GM23338 (cell line): Measurements from ENCODE around the gene ANXA2R. TPM values are rescaled to one million over a fixed set of nuclear protein-coding genes. Genes with fewer than 3 reads are reported as not detected.

Source experiments
- ATAC-seq: fragments of 200-7000 bp; cut with Tn5 transposase; 3 replicates; pipeline ENCODE4 v1.9.1; 2020
- DNase-seq: peaks from one replicate; pipeline ENCODE4 v3.0.0-alpha.2; 2015; ENCODE audit warnings: low spot score
- H2AFZ ChIP-seq: fragments of 200-600 bp; sonication (generic); 2 replicates; pipeline ENCODE4 v1.8.0; 2016; ENCODE audit warnings: antibody characterized with exemption, mild to moderate bottlenecking, moderate library complexity
- H3F3A ChIP-seq: fragments of 200-600 bp; sonication (generic); replicated peaks from 2 replicates; pipeline ENCODE4 v1.8.0; 2017; ENCODE audit warnings: antibody characterized with exemption, mixed run types, low read depth
- H3K27ac ChIP-seq: fragments of 200-600 bp; sonication (generic); 2 replicates; pipeline ENCODE4 v1.6.1; 2016; ENCODE audit warnings: low read depth
- H3K27me3 ChIP-seq: fragments of 200-600 bp; sonication (generic); 2 replicates; pipeline ENCODE4 v1.8.0; 2016; ENCODE audit warnings: mild to moderate bottlenecking, mixed run types, moderate library complexity; ENCODE audit not compliant: insufficient read depth
- H3K36me3 ChIP-seq: fragments of 200-600 bp; sonication (generic); 2 replicates; pipeline ENCODE4 v1.8.0; 2016; ENCODE audit warnings: mild to moderate bottlenecking; ENCODE audit not compliant: insufficient read depth
- H3K4me1 ChIP-seq: fragments of 200-600 bp; sonication (generic); 2 replicates; pipeline ENCODE4 v1.8.0; 2016; ENCODE audit warnings: mild to moderate bottlenecking, moderate library complexity; ENCODE audit not compliant: insufficient read depth
- H3K4me2 ChIP-seq: fragments of 200-600 bp; sonication (generic); 2 replicates; pipeline ENCODE4 v1.7.1; 2017; ENCODE audit warnings: mixed run types
- H3K4me3 ChIP-seq: fragments of 200-600 bp; sonication (generic); 2 replicates; pipeline ENCODE4 v1.6.1; 2016; ENCODE audit warnings: mixed run types
- H3K79me2 ChIP-seq: fragments of 200-600 bp; sonication (generic); replicated peaks from 2 replicates; pipeline ENCODE4 v1.8.0; 2017; ENCODE audit warnings: mild to moderate bottlenecking; ENCODE audit not compliant: insufficient read depth
- H3K9me2 ChIP-seq: fragments of 200-600 bp; sonication (generic); 2 replicates; pipeline ENCODE4 v1.8.0; 2017; ENCODE audit not compliant: insufficient read depth
- H4K20me1 ChIP-seq: fragments of 200-600 bp; sonication (generic); replicated peaks from 2 replicates; pipeline ENCODE4 v1.8.0; 2017; ENCODE audit warnings: mild to moderate bottlenecking; ENCODE audit not compliant: insufficient read depth
- H3K27ac Mint-ChIP-seq: 2 replicates; pipeline ENCODE4 v1.8.0; 2020; ENCODE audit warnings: inconsistent platforms, mild to moderate bottlenecking, moderate library complexity, mixed read lengths
- H3K27me3 Mint-ChIP-seq: 3 replicates; pipeline ENCODE4 v1.8.0; 2022; ENCODE audit warnings: low read depth, mild to moderate bottlenecking, moderate library complexity, mixed read lengths, inconsistent platforms; ENCODE audit not compliant: insufficient read depth, poor library complexity
- H3K36me3 Mint-ChIP-seq: 3 replicates; pipeline ENCODE4 v1.8.0; 2021; ENCODE audit warnings: low read depth, mild to moderate bottlenecking, inconsistent platforms, moderate library complexity, mixed read lengths
- H3K4me1 Mint-ChIP-seq: 3 replicates; pipeline ENCODE4 v1.8.0; 2020; ENCODE audit warnings: mild to moderate bottlenecking, inconsistent platforms, mixed read lengths
- H3K4me3 Mint-ChIP-seq: 3 replicates; pipeline ENCODE4 v1.8.0; 2021; ENCODE audit warnings: moderate library complexity, mild to moderate bottlenecking, inconsistent platforms, mixed read lengths
- H3K9me3 Mint-ChIP-seq: 3 replicates; pipeline ENCODE4 v1.8.0; 2020; ENCODE audit warnings: moderate library complexity, mild to moderate bottlenecking, inconsistent platforms, mixed read lengths
- ETS1 ChIP-seq: IDR thresholded peaks from 2 replicates; pipeline ENCODE4 v1.6.1; 2016; ENCODE audit warnings: antibody characterized with exemption
- EZH2 ChIP-seq: fragments of 200-600 bp; sonication (generic); IDR thresholded peaks from one replicate; pipeline ENCODE4 v1.8.0; 2017; ENCODE audit warnings: antibody characterized with exemption, mild to moderate bottlenecking, low read depth; ENCODE audit not compliant: unreplicated experiment
- JUNB ChIP-seq: IDR thresholded peaks from one replicate; pipeline ENCODE4 v1.6.1; 2016; ENCODE audit warnings: antibody characterized with exemption; ENCODE audit not compliant: unreplicated experiment
- NANOG ChIP-seq: IDR thresholded peaks from 2 replicates; pipeline ENCODE4 v1.6.1; 2016; ENCODE audit warnings: antibody characterized with exemption, borderline replicate concordance
- STAT1 ChIP-seq: IDR thresholded peaks from one replicate; pipeline ENCODE4 v1.6.1; 2016; ENCODE audit warnings: antibody characterized with exemption; ENCODE audit not compliant: unreplicated experiment
- ZNF462 ChIP-seq: fragments of 250-450 bp; sonication (Bioruptor Pico); IDR thresholded peaks from 2 replicates; pipeline ENCODE4 v1.5.0; 2020; ENCODE audit warnings: mild to moderate bottlenecking, moderate library complexity
- polyA plus RNA-seq: library from polyadenylated mRNA; unstranded; fragments of >200 nt; fragmentation: Nextera tagmentation; extraction: Ambion mirVana; gene quantifications from 2 replicates; pipeline ENCODE4 v1.2.1, GENCODE V29; 2016
- total RNA-seq: library from RNA; depleted of rRNA; stranded (reverse); fragments of >200 nt; shearing (Covaris generic); gene quantifications from 2 replicates; pipeline ENCODE4 v1.2.3, GENCODE V29; 2014
- TF ChIP-seq, protein P1 (sequence below), 2 experiments: fragments of 200-600 bp in 1 of 2; sonication (generic) in 1 of 2; conservative IDR thresholded peaks; 2 replicates each; pipeline versions ENCODE4 v1.5.1 to v1.6.1; 2016 to 2017; ENCODE audit warnings: antibody characterized with exemption in 2 of 2, low read depth in 2 of 2, mild to moderate bottlenecking in 2 of 2, moderate library complexity in 1 of 2

Gene ANXA2R
- total and polyA plus RNA-seq, 2 experiments from 2014 or later = 0.21 TPM; not detected in 1

DNA sequence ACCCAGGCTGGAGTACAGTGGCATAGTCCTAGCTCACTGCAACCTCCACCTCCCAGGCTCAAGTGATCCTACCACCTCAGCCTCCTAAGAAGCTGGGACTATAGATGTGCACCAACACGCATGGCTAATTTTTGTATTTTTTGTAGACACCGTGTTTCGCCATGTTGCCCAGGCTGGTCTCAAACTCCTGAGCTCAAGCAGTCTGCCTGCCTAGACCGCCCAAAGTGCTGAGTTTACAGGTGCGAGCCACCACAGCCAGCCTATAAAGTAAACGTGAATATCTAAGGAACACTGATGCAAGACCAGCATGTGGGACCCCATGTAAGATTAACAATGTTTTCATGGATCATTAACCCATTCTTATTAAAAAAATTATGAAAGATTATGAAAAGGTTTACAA, 15.9 kb downstream of the ANXA2R start (continued):
- TF ChIP-seq ZNF462 (CRISPR knock-in tag) (no peak), EZH2 (no peak), STAT1 (no peak), ETS1 (no peak), NANOG (no peak)

DNA sequence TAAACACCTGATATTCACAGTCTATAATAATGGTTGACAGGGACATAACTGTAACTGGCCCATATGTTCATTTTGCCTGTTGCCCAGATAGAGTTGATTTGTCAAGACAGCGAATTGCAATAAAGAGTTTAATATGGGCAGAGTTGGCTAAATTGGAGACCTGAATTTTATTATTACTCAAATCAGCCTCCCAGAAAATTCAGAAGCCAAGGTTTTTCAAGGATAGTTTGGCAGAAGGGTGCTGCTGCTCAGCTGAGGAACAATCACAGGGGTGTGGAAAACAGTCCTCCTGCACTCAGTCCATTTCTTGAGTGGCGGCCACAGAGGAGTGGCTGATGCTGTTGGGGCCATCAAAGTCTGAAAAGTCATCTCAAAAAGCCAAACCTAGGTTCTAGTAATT, 19.0 kb downstream of the ANXA2R start:
- Histone ChIP-seq H2AFZ (no peak overlapping the region), H3K9me2 (no peaks in the 10 kb centered on the region), H3K4me3 (no peak overlapping the region), H4K20me1 (peaks cover 18% of the 10 kb centered on the region), H3F3A (peaks cover 19% of the 10 kb centered on the region), H3K27ac (no peak overlapping the region), H3K4me1 (peaks cover 36% of the 10 kb centered on the region), H3K27me3 (peaks cover 100% of the 10 kb centered on the region), H3K36me3 (no peaks in the 10 kb centered on the region), H3K4me2 (no peak overlapping the region), H3K79me2 (no peaks in the 10 kb centered on the region)
- no peak overlapping the region for H3K27ac Mint-ChIP-seq
- no peak overlapping the region for H3K4me3 Mint-ChIP-seq
- peaks cover 95% of the 10 kb centered on the region for H3K27me3 Mint-ChIP-seq
- H3K9me3 Mint-ChIP-seq = peaks cover 3% of the 10 kb centered on the region; the same call in 2 of the 3 replicates
- no peak for DNase-seq
- ATAC-seq = no peak
- H3K4me1 Mint-ChIP-seq = peaks cover 43% of the 10 kb centered on the region
- no peaks in the 10 kb centered on the region for H3K36me3 Mint-ChIP-seq
- TF ChIP-seq JUNB (no peak), EZH2 (peak; percentile 54)
- TF ChIP-seq, protein P1, sequence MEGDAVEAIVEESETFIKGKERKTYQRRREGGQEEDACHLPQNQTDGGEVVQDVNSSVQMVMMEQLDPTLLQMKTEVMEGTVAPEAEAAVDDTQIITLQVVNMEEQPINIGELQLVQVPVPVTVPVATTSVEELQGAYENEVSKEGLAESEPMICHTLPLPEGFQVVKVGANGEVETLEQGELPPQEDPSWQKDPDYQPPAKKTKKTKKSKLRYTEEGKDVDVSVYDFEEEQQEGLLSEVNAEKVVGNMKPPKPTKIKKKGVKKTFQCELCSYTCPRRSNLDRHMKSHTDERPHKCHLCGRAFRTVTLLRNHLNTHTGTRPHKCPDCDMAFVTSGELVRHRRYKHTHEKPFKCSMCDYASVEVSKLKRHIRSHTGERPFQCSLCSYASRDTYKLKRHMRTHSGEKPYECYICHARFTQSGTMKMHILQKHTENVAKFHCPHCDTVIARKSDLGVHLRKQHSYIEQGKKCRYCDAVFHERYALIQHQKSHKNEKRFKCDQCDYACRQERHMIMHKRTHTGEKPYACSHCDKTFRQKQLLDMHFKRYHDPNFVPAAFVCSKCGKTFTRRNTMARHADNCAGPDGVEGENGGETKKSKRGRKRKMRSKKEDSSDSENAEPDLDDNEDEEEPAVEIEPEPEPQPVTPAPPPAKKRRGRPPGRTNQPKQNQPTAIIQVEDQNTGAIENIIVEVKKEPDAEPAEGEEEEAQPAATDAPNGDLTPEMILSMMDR (conservative IDR thresholded peaks at IDR 0.05; ENCODE audit: low read depth in 2 of 2) = no peak
